Smooth muscle cell (in vitro differentiated cells): ENCODE measurements around the gene PLA2G2D. TPM values are rescaled to one million over a fixed set of nuclear protein-coding genes. Genes with fewer than 3 reads are reported as not detected.

ENCODE experiments used
- DNase-seq: peaks from one replicate; lab custom pipeline; 2025; ENCODE audit not compliant: unreplicated experiment; lab: John Stamatoyannopoulos, UW
- H2AFZ ChIP-seq: fragments of 200-600 bp; sonication (generic); 2 replicates; pipeline ENCODE4 v1.6.0; 2016; ENCODE audit warnings: antibody characterized with exemption, low read depth, mild to moderate bottlenecking
- H3F3A ChIP-seq: fragments of 200-600 bp; sonication (generic); 2 replicates; pipeline ENCODE4 v1.6.0; 2017; ENCODE audit warnings: antibody characterized with exemption, low read depth
- H3K27ac ChIP-seq: fragments of 200-600 bp; sonication (generic); 2 replicates; pipeline ENCODE4 v1.5.1; 2016; ENCODE audit warnings: low read depth, mild to moderate bottlenecking
- H3K27me3 ChIP-seq: fragments of 200-600 bp; sonication (generic); 2 replicates; pipeline ENCODE4 v1.6.1; 2016; ENCODE audit warnings: low read depth, mild to moderate bottlenecking
- H3K36me3 ChIP-seq: fragments of 200-600 bp; sonication (generic); 2 replicates; pipeline ENCODE4 v1.5.1; 2016; ENCODE audit warnings: low read depth
- H3K4me1 ChIP-seq: fragments of 200-600 bp; sonication (generic); 2 replicates; pipeline ENCODE4 v1.5.1; 2016; ENCODE audit warnings: low read depth
- H3K4me2 ChIP-seq: fragments of 200-600 bp; sonication (generic); 2 replicates; pipeline ENCODE4 v1.6.0; 2016; ENCODE audit warnings: mild to moderate bottlenecking
- H3K4me3 ChIP-seq: fragments of 200-600 bp; sonication (generic); 2 replicates; pipeline ENCODE4 v1.5.1; 2016; ENCODE audit warnings: mild to moderate bottlenecking
- H3K79me2 ChIP-seq: fragments of 200-600 bp; sonication (generic); 2 replicates; pipeline ENCODE4 v1.6.0; 2016; ENCODE audit warnings: low read depth, mild to moderate bottlenecking
- H3K9ac ChIP-seq: fragments of 200-600 bp; sonication (generic); 2 replicates; pipeline ENCODE4 v1.6.0; 2016; ENCODE audit warnings: low read depth
- H3K9me3 ChIP-seq: fragments of 200-600 bp; sonication (generic); replicated peaks from 2 replicates; pipeline ENCODE4 v1.5.1; 2016; ENCODE audit warnings: low read depth
- H4K20me1 ChIP-seq: fragments of 200-600 bp; sonication (generic); 2 replicates; pipeline ENCODE4 v1.6.0; 2016; ENCODE audit warnings: low read depth
- CTCF ChIP-seq: fragments of 200-600 bp; sonication (generic); IDR thresholded peaks from 2 replicates; pipeline ENCODE4 v1.5.1; 2017; ENCODE audit warnings: borderline replicate concordance, mild to moderate bottlenecking, antibody characterized with exemption; ENCODE audit not compliant: insufficient read depth, poor library complexity, severe bottlenecking
- WGBS: methylation state at CpG from one replicate; pipeline ENCODE4 v1.1.7; 2016; ENCODE audit warnings: low lambda C conversion rate; 5-methylcytosine and 5-hydroxymethylcytosine counted together
- polyA plus RNA-seq: library from polyadenylated mRNA; unstranded; fragments of >200 nt; fragmentation: Nextera tagmentation; extraction: Ambion mirVana; gene quantifications from 2 replicates; pipeline ENCODE4 v1.2.1, GENCODE V29; 2016
- total RNA-seq: library from RNA; depleted of rRNA; stranded (reverse); fragments of >200 nt; gene quantifications from 2 replicates; pipeline ENCODE4 v1.2.3, GENCODE V29; 2014

The PLA2G2D gene
- total and polyA plus RNA-seq, 2 experiments from 2014 or later = not detected

DNA sequence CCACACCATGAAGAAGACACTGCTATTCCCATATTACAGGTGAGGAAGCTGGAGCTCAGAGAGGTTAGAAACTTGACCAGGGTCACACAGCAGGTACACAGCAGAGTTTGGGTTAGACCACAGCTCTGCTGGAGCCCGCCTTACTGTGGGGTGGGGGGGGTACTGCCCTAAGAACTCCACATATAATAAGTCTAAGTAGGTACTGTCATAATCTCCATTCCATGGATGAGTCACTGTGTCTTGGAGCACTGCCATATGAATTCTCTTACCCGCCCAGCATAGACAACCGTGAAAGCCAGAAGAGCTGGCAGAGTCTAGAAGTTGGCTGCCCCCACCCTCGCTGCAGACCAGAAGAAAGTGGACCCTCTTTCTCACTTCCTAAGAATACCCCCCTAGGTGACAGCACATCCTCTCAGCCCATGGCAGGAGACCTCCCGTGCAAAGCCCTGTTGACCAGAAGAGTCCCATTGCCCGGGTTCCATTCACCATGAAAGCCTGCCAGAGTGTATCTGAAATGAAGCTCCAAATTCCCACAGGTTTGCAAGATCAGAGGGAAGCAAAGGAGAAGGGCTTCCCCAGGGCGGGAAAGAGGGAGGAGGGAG lies 5.2 kb upstream of the PLA2G2D start:
- Histone ChIP-seq H4K20me1 (no peaks in the 10 kb centered on the region), H3K4me1 (no peaks in the 10 kb centered on the region), H3K27ac (no peak overlapping the region), H2AFZ (no peak overlapping the region), H3K4me2 (peak overlapping the region; percentile 54), H3K27me3 (no peaks in the 10 kb centered on the region), H3K4me3 (no peak overlapping the region), H3K36me3 (no peaks in the 10 kb centered on the region), H3K9ac (no peak overlapping the region), H3F3A (no peaks in the 10 kb centered on the region), H3K9me3 (no peaks in the 10 kb centered on the region), H3K79me2 (no peaks in the 10 kb centered on the region)
- TF ChIP-seq CTCF = no peak
- DNase-seq = no peak
- WGBS = 62% methylated on average over 7 of the region's 7 CpGs

DNA sequence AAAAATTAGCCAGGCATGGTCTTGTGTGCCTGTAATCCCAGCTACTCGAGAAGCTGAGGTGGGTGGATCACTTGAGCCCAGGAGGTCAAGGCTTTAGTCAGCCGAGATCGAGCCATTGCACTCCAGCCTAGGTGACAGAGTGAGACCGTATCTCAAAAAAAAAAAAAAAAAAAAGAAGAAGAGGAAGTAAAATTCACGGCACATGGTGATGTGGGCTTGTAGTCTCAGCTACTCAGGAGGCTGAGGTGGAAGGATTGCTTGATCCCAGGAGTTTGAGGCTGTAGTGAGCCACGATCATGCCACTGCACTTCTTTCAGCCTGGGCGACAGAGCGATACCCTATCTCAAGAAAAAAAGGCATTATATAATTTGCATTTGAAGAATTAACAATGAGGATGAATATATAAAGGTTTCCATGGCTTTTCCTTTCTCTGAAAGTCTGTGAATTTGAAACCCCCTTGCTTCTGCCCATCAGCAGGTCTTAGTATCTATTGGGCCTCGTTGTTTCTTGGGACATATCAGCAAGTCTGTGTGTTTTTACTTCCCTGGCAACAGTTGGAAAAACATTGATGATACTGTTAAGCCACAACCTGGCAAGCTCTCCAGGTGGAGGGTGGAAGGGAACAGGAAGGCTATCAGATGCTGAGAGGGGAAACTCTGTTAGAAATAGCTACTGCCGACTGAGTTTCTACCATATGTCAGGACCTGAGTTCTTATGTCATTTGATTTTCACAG lies 4.6 kb upstream of the PLA2G2D start:
- Histone ChIP-seq H3K9me3 (no peaks in the 10 kb centered on the region), H3F3A (no peaks in the 10 kb centered on the region), H3K36me3 (no peaks in the 10 kb centered on the region), H3K4me1 (no peaks in the 10 kb centered on the region), H3K79me2 (no peaks in the 10 kb centered on the region), H3K4me3 (no peak overlapping the region), H3K27ac (no peak overlapping the region), H4K20me1 (no peaks in the 10 kb centered on the region), H3K27me3 (no peaks in the 10 kb centered on the region), H2AFZ (no peak overlapping the region), H3K4me2 (peak overlapping the region; percentile 54), H3K9ac (no peak overlapping the region)
- 88% methylated on average over 10 of the region's 10 CpGs for WGBS
- no peak for TF ChIP-seq CTCF
- no peak for DNase-seq

- H2AFZ ChIP-seq = no peak overlapping the region
- no peak overlapping the region for H3K9ac ChIP-seq
- no peak overlapping the region for H3K27ac ChIP-seq
- no peaks in the 10 kb centered on the region for H3K36me3 ChIP-seq
- no peak for TF ChIP-seq CTCF
- no peaks in the 10 kb centered on the region for H3K79me2 ChIP-seq
- no peaks in the 10 kb centered on the region for H3K9me3 ChIP-seq
- H3K4me3 ChIP-seq = no peak overlapping the region
- no peak for DNase-seq
- no peaks in the 10 kb centered on the region for H4K20me1 ChIP-seq
- no peaks in the 10 kb centered on the region for H3K4me1 ChIP-seq
- no peaks in the 10 kb centered on the region for H3K27me3 ChIP-seq
- WGBS = 97% methylated on average over 4 of the region's 4 CpGs
- H3K4me2 ChIP-seq = no peak overlapping the region
- H3F3A ChIP-seq = no peaks in the 10 kb centered on the region
Measured at GRCh38 chr1:20120796-20121195, 1.5 kb upstream of the PLA2G2D start.

DNA sequence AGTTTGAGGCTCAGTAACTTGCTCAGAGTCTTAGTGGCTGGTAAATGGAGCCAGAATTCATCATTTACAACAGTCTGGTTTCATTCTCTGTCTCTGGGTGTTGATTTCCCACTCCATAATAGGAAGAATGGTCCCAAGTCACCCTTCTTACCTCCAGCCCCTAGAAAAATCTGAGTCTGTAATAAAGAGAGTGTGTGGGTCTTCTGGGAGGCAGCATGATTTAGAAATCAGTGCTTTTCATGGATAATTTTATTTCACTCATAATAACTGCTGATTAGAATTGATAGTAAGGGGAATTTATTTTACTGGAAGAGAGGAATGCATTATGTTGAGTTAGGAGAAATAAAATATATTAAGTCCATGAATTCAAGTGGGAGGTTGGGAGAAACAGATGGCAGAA lies 2.1 kb downstream of the PLA2G2D start:
- H3F3A ChIP-seq = no peaks in the 10 kb centered on the region
- H4K20me1 ChIP-seq = no peaks in the 10 kb centered on the region
- H3K27me3 ChIP-seq = no peaks in the 10 kb centered on the region
- H3K9ac ChIP-seq = no peak overlapping the region
- no peak overlapping the region for H3K4me3 ChIP-seq
- H3K4me2 ChIP-seq = no peak overlapping the region
- DNase-seq = no peak
- no peaks in the 10 kb centered on the region for H3K4me1 ChIP-seq
- no peak for TF ChIP-seq CTCF
- no peaks in the 10 kb centered on the region for H3K9me3 ChIP-seq
- H3K36me3 ChIP-seq = no peaks in the 10 kb centered on the region
- no peak overlapping the region for H3K27ac ChIP-seq
- H3K79me2 ChIP-seq = no peaks in the 10 kb centered on the region
- H2AFZ ChIP-seq = no peak overlapping the region
